HCT116 (cell line): ENCODE measurements around the gene FAM216B. TPM values are rescaled to one million over a fixed set of nuclear protein-coding genes. Genes with fewer than 3 reads are reported as not detected.

ENCODE experiments used
- ATAC-seq: fragments of 200-7000 bp; cut with Tn5 transposase; 2 replicates; pipeline ENCODE4 v1.9.1; 2020; ENCODE audit warnings: mild to moderate bottlenecking, moderate library complexity
- BruUV-seq: library from RNA; stranded (reverse); fragments of 400-500 nt; replicated peaks from 2 replicates; lab custom pipeline; 2021; lab: Mats Ljungman, UMichigan
- CTCF ChIA-PET: fragments of 300-600 bp; sonication (Branson Sonifier 250); formaldehyde crosslinking; loops from one replicate; lab custom pipeline; 2021; ENCODE audit warnings: antibody characterized with exemption; lab: Charles Lee
- POLR2A ChIA-PET: fragments of 300-600, 350-600 bp; sonication (Branson Sonifier 250); formaldehyde crosslinking; loops from one replicate; lab custom pipeline; 2021; ENCODE audit warnings: antibody characterized with exemption; lab: Charles Lee
- RAD21 ChIA-PET, 2 experiments: fragments of 300-600 bp; sonication (Branson Sonifier 250); formaldehyde crosslinking; loops; one replicate each; lab custom pipeline; 2023; ENCODE audit warnings: low total read pairs in 2 of 2; ENCODE audit not compliant: uncharacterized antibody in 2 of 2, unreplicated experiment in 2 of 2, low non-redundant PET in 1 of 2; lab: Charles Lee
- DNase-seq: peaks from one replicate; pipeline ENCODE4 v3.0.0-alpha.2; 2010; ENCODE audit warnings: low read depth, low spot score
- H2AFZ ChIP-seq: fragments of 200-600 bp; shearing (Covaris generic), sonication (generic); 2 replicates; pipeline ENCODE4 v1.6.1; 2017; ENCODE audit warnings: low read depth, mixed run types, mixed read lengths, antibody characterized with exemption, low read length; ENCODE audit not compliant: poor library complexity, severe bottlenecking
- H3K27ac ChIP-seq: 2 replicates; pipeline ENCODE4 v1.5.1; 2012; ENCODE audit warnings: low read depth, low read length
- H3K27me3 ChIP-seq: fragments of 200-600 bp; sonication (generic); 2 replicates; pipeline ENCODE4 v1.6.1; 2016; ENCODE audit warnings: mixed run types, low read length, mixed read lengths; ENCODE audit not compliant: insufficient read depth
- H3K36me3 ChIP-seq, 2 experiments: fragments of 200-500 bp in 1 of 2; fragments of 200-600 bp in 1 of 2; sonication (Bioruptor generic) in 1 of 2; sonication (generic) in 1 of 2; 2 replicates each; pipeline versions ENCODE4 v1.5.1 to v1.6.1; 2014 to 2016; ENCODE audit warnings: low read length in 2 of 2, inconsistent platforms in 1 of 2, mixed read lengths in 1 of 2, mixed run types in 1 of 2; ENCODE audit not compliant: insufficient read depth in 2 of 2, control insufficient read depth in 1 of 2
- H3K4me1 ChIP-seq, 2 experiments: fragments of 200-600 bp in 1 of 2; sonication (generic) in 1 of 2; 2 replicates each; pipeline versions ENCODE4 v1.5.1 to v1.6.1; 2012 to 2017; ENCODE audit warnings: low read length in 2 of 2, inconsistent platforms in 1 of 2, mild to moderate bottlenecking in 1 of 2, mixed read lengths in 1 of 2, mixed run types in 1 of 2, moderate library complexity in 1 of 2; ENCODE audit not compliant: insufficient read depth in 2 of 2, control insufficient read depth in 1 of 2
- H3K4me2 ChIP-seq: fragments of 200-600 bp; sonication (generic); 2 replicates; pipeline ENCODE4 v1.6.1; 2017; ENCODE audit warnings: mixed run types, low read length, mixed read lengths
- H3K4me3 ChIP-seq, 2 experiments: fragments of 200-600 bp in 1 of 2; sonication (generic) in 1 of 2; replicated peaks in 1 of 2; 2 replicates each; pipeline ENCODE4 v1.5.1; 2011 to 2016; ENCODE audit warnings: low read length in 2 of 2, control low read depth in 1 of 2, low read depth in 1 of 2, mild to moderate bottlenecking in 1 of 2, mixed read lengths in 1 of 2, mixed run types in 1 of 2
- H3K79me2 ChIP-seq: fragments of 200-600 bp; sonication (generic); 2 replicates; pipeline ENCODE4 v1.6.1; 2017; ENCODE audit warnings: mild to moderate bottlenecking, mixed run types, low read length, moderate library complexity, mixed read lengths; ENCODE audit not compliant: insufficient read depth
- H3K9ac ChIP-seq: fragments of 200-600 bp; sonication (generic); 2 replicates; pipeline ENCODE4 v1.6.1; 2016; ENCODE audit warnings: low read length, mixed read lengths
- H3K9me2 ChIP-seq: fragments of 200-600 bp; sonication (generic), shearing (Covaris generic); 2 replicates; pipeline ENCODE4 v1.6.1; 2017; ENCODE audit warnings: mixed run types, mild to moderate bottlenecking, moderate library complexity; ENCODE audit not compliant: insufficient read depth
- H3K9me3 ChIP-seq, 2 experiments: fragments of 200-500 bp in 1 of 2; fragments of 200-600 bp in 1 of 2; sonication (Bioruptor generic) in 1 of 2; sonication (generic) in 1 of 2; 2 replicates each; pipeline ENCODE4 v1.6.1; 2014 to 2017; ENCODE audit warnings: low read length in 2 of 2, mixed read lengths in 2 of 2, inconsistent platforms in 1 of 2, low read depth in 1 of 2, mild to moderate bottlenecking in 1 of 2, mixed run types in 1 of 2, moderate library complexity in 1 of 2; ENCODE audit not compliant: control insufficient read depth in 1 of 2, insufficient read depth in 1 of 2
- H4K20me1 ChIP-seq: fragments of 200-600 bp; sonication (generic), shearing (Covaris generic); 2 replicates; pipeline ENCODE4 v1.6.1; 2017; ENCODE audit warnings: mixed run types, mild to moderate bottlenecking, moderate library complexity; ENCODE audit not compliant: insufficient read depth
- EGR1 ChIP-seq: IDR thresholded peaks from 2 replicates; pipeline ENCODE4 v1.6.1; 2012; ENCODE audit warnings: low read depth
- ELF1 ChIP-seq: IDR thresholded peaks from 2 replicates; pipeline ENCODE4 v1.6.1; 2012; ENCODE audit warnings: low read depth, borderline replicate concordance
- EZH2 ChIP-seq: fragments of 200-600 bp; sonication (generic); IDR thresholded peaks from 2 replicates; pipeline ENCODE4 v1.6.1; 2017; ENCODE audit warnings: antibody characterized with exemption, mixed run types
- EZH2phosphoT487 ChIP-seq: fragments of 200-600 bp; IDR thresholded peaks from 2 replicates; pipeline ENCODE4 v1.6.1; 2018; ENCODE audit warnings: antibody characterized with exemption, borderline replicate concordance
- MAX ChIP-seq: IDR thresholded peaks from 2 replicates; pipeline ENCODE4 v1.6.1; 2012
- POLR2A ChIP-seq: IDR thresholded peaks from 2 replicates; pipeline ENCODE4 v1.7.0; 2011; ENCODE audit warnings: borderline replicate concordance; ENCODE audit not compliant: insufficient read depth, insufficient read length; ENCODE audit errors: extremely low read depth
- POLR2AphosphoS5 ChIP-seq: IDR thresholded peaks from 2 replicates; pipeline ENCODE4 v1.6.1; 2011; ENCODE audit warnings: mild to moderate bottlenecking, low read depth, low read length, moderate library complexity
- REST ChIP-seq: IDR thresholded peaks from 2 replicates; pipeline ENCODE4 v1.6.1; 2012; ENCODE audit warnings: low read depth
- ZFX ChIP-seq: fragments of 450-650 bp; IDR thresholded peaks from 2 replicates; pipeline ENCODE4 v1.6.1; 2017
- intact Hi-C: fragments of 100-400 bp; cut with micrococcal nuclease; formaldehyde crosslinking; loops from 2 replicates; pipeline ENCODE4 v1.10.0; 2022
- total RNA-seq: library from RNA; stranded (reverse); gene quantifications from one replicate; pipeline ENCODE4 v1.2.1, GENCODE V29; 2021; ENCODE audit not compliant: unreplicated experiment

FAM216B gene
- total RNA-seq, 1 experiment from 2014 or later: not detected

GRCh38 chr13:42751693-42752092 lies 29.7 kb upstream of the FAM216B start:
- ATAC-seq (no peak), DNase-seq (no peak)
- no peaks in the 10 kb centered on the region for H3K36me3 ChIP-seq
- no peak overlapping the region for H3K27ac ChIP-seq
- H3K79me2 ChIP-seq: no peaks in the 10 kb centered on the region
- H3K4me1 ChIP-seq: no peaks in the 10 kb centered on the region
- no peaks in the 10 kb centered on the region for H4K20me1 ChIP-seq
- no peak overlapping the region for H3K4me3 ChIP-seq
- H3K9me2 ChIP-seq: no peaks in the 10 kb centered on the region
- CTCF ChIA-PET: no interaction called here
- H3K9ac ChIP-seq: no peak overlapping the region
- H2AFZ ChIP-seq: no peak overlapping the region
- TF ChIP-seq ELF1 (no peak), POLR2AphosphoS5 (no peak), EZH2 (no peak), POLR2A (no peak), MAX (no peak), ZFX (no peak), EZH2phosphoT487 (no peak), EGR1 (no peak), REST (no peak)
- intact Hi-C loops: no loop called here
- 0 out of 2 replicates have a peak, but pooled peaks cover 3% of the 10 kb centered on the region for H3K27me3 ChIP-seq
- BruUV-seq: no TSS peak
- no peak overlapping the region for H3K4me2 ChIP-seq
- no peaks in the 10 kb centered on the region for H3K9me3 ChIP-seq
- RAD21 ChIA-PET: no interaction called here
- POLR2A ChIA-PET: no interaction called here
